ENCODE measurements around the gene XKRX.

The XKRX gene

DNA sequence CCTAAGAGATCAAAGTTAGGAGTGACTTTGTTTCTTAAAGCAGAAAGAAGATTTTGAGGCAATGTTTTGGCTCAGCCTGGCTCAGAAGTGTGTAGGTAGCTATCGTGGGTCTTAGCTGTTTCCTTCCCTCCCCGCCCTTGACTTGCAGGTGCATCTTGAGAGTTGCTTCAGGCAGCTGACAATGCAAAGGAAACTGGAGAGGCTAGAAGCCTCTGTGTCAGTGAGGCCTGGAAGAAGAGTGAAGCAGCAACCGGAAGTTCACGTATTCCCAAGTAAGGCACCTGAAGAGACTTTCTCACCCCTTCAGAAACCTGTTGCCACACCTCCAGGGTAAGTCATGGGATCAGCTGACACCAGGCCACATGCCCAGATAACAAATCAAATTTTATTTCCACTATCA lies 10.6 kb upstream of the XKRX start:
- H3K4me1 ChIP-seq (ENCODE audit: control insufficient read depth, insufficient read depth, low read length): no peaks in the 10 kb centered on the region
- H3K36me3 ChIP-seq (ENCODE audit: control insufficient read depth, insufficient read depth, low read length): no peaks in the 10 kb centered on the region
- no peak overlapping the region for H3K27ac ChIP-seq (ENCODE audit: low read depth, low read length)
- no peak overlapping the region for H3K4me3 ChIP-seq (ENCODE audit: low read depth, low read length)
- H3K9ac ChIP-seq (ENCODE audit: low read length): no peak overlapping the region
- H3K9me3 ChIP-seq (ENCODE audit: control insufficient read depth, insufficient read depth, low read depth, low read length): no peaks in the 10 kb centered on the region
- no peaks in the 10 kb centered on the region; the same call in 1 of the 2 replicates for H3K27me3 ChIP-seq (ENCODE audit: control insufficient read depth, insufficient read depth, low read length)

DNA sequence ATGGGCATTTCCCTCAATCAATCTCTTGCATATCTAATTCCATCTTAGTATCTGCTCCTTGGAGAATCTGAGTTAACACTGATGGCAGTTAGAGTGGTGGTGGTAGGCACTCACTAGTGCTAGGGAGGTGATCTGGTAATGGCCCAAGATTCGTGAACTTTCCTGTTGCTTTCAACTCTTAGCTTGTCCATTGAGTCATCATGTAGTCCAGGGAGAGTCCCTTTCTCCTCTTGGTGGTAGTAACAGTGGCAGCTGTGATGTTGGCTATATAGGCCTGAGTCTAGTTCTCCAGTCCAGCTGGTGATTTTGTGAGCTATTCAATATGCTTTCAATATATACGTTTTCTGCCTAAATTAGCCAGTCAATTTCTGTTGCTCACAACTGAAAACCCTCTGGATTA lies 7.0 kb upstream of the XKRX start:
- Histone ChIP-seq H3K27me3 (ENCODE audit: control insufficient read depth, insufficient read depth, low read length) (no peaks in the 10 kb centered on the region; the same call in none of the 2 replicates), H3K9ac (ENCODE audit: low read length) (no peak overlapping the region)

DNA sequence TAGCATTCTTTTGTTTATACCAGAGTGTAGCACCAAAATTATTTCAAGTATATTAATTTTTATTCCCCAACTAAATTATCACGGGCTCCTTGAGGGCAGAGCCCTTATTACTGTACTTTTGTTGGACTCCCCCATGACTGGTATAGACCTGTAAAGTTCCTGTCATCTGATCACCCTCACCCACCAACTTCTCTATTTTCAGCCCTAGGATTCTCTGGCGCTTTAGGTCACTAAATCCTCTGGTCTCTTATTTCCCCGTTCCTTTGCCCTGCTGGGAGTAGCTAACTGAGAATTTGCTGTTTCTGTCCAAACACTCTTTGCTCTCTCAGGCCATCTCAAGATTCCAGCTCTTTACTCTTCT lies 3.2 kb upstream of the XKRX start:
- H3K4me1 ChIP-seq (ENCODE audit: control insufficient read depth, insufficient read depth, low read length): peaks cover 4% of the 10 kb centered on the region; the same call in 1 of the 2 replicates
- H3K27me3 ChIP-seq (ENCODE audit: control insufficient read depth, insufficient read depth, low read length): peaks cover 19% of the 10 kb centered on the region
- no peak overlapping the region for H3K9ac ChIP-seq (ENCODE audit: low read length)
- peaks cover 6% of the 10 kb centered on the region; the same call in 1 of the 2 replicates for H3K9me3 ChIP-seq (ENCODE audit: control insufficient read depth, insufficient read depth, low read depth, low read length)
- H3K27ac ChIP-seq (ENCODE audit: low read depth, low read length): no peak overlapping the region
- H3K4me3 ChIP-seq (ENCODE audit: low read depth, low read length): no peak overlapping the region
- H3K36me3 ChIP-seq (ENCODE audit: control insufficient read depth, insufficient read depth, low read length): no peaks in the 10 kb centered on the region

More for the DNA sequence above, 7.0 kb upstream of the XKRX start:
- H3K36me3 ChIP-seq (ENCODE audit: control insufficient read depth, insufficient read depth, low read length): no peaks in the 10 kb centered on the region
- no peak overlapping the region for H3K27ac ChIP-seq (ENCODE audit: low read depth, low read length)
- no peak overlapping the region for H3K4me3 ChIP-seq (ENCODE audit: low read depth, low read length)
- peaks cover 6% of the 10 kb centered on the region; the same call in 1 of the 2 replicates for H3K9me3 ChIP-seq (ENCODE audit: control insufficient read depth, insufficient read depth, low read depth, low read length)
- H3K4me1 ChIP-seq (ENCODE audit: control insufficient read depth, insufficient read depth, low read length): no peaks in the 10 kb centered on the region

DNA sequence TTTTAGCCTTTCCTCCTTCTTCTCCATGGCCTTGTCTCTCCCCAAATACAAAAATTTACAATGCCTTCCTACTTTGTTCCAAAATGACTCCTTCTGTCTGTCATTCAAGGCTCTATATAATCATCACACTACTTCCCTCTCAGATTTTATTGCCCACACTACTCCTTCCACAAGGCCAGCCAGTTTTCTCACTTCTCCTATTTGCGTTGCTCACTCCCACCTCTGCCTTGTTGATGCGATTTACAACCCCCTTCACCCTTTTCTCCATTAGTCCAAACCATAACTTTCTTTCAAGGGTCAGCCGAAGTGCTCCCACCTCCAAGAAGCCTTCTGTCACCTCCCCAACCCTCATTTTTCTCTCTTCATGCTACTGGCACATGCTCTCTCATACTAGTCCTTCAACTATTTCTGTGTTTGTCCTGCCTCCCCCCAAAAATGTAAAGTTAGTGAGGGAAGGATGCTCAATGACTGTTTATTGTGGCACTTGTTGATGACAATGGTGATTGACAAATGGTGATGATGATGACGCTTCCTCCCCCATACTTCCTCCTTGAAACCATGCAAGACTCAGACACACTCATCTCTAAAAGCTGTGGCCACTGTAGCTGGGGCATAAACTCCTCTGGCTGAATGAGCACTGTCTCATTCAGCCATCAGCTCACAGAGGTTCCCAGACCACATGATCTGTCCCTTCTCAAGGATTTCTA lies 2.7 kb upstream of the XKRX start:
- Histone ChIP-seq H3K27ac (ENCODE audit: low read depth, low read length) (no peak overlapping the region), H3K27me3 (ENCODE audit: control insufficient read depth, insufficient read depth, low read length) (peaks cover 24% of the 10 kb centered on the region), H3K9me3 (ENCODE audit: control insufficient read depth, insufficient read depth, low read depth, low read length) (peaks cover 6% of the 10 kb centered on the region; the same call in 1 of the 2 replicates), H3K4me3 (ENCODE audit: low read depth, low read length) (no peak overlapping the region), H3K36me3 (ENCODE audit: control insufficient read depth, insufficient read depth, low read length) (no peaks in the 10 kb centered on the region), H3K9ac (ENCODE audit: low read length) (no peak overlapping the region), H3K4me1 (ENCODE audit: control insufficient read depth, insufficient read depth, low read length) (peaks cover 4% of the 10 kb centered on the region; the same call in 1 of the 2 replicates)

DNA sequence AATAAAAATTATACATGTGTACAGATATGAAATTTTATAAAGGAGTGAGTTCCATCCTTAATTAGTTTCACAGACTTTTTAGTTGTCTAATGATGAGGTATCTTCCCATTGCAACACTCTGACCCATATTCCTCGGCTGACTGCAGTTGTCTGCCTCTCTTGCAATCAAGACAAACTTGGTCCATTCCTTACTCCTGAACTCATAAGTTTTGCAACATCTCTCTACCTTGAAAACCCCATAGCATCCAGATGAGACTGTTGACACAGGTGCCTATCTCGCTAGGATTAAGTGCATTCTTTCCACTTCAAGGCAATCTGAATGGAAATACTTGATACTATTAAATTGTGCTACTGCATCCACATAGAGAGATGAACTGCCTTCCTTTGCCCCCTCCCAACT lies 2.3 kb downstream of the XKRX start:
- H3K9ac ChIP-seq (ENCODE audit: low read length): no peak overlapping the region
- peaks cover 27% of the 10 kb centered on the region for H3K27me3 ChIP-seq (ENCODE audit: control insufficient read depth, insufficient read depth, low read length)
- H3K4me1 ChIP-seq (ENCODE audit: control insufficient read depth, insufficient read depth, low read length): peaks cover 4% of the 10 kb centered on the region; the same call in 1 of the 2 replicates
- no peak overlapping the region for H3K27ac ChIP-seq (ENCODE audit: low read depth, low read length)
- H3K9me3 ChIP-seq (ENCODE audit: control insufficient read depth, insufficient read depth, low read depth, low read length): peaks cover 4% of the 10 kb centered on the region; the same call in 1 of the 2 replicates
- H3K36me3 ChIP-seq (ENCODE audit: control insufficient read depth, insufficient read depth, low read length): no peaks in the 10 kb centered on the region
- H3K4me3 ChIP-seq (ENCODE audit: low read depth, low read length): no peak overlapping the region

DNA sequence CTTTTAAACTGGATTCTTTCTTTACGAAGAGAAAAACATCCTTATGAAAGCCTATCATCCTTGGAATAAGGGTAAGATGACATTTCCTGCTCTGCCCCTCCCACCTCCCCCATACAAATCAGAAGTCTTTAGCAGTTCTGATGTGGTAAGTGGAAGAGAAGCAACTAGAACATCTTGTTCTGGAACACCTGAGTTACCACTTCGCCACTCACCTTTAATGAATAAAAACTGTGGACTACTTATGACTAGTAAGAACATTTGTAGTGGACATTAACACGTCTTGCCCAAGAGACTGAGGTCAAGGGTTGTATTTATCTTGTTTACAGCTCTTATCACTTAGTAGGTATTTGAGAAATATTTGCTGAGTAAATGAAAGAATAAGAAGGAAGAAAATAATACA lies 4.3 kb downstream of the XKRX start:
- H3K4me1 ChIP-seq (ENCODE audit: control insufficient read depth, insufficient read depth, low read length): peaks cover under 1% of the 10 kb centered on the region; the same call in 1 of the 2 replicates
- peaks cover 27% of the 10 kb centered on the region for H3K27me3 ChIP-seq (ENCODE audit: control insufficient read depth, insufficient read depth, low read length)
- no peak overlapping the region for H3K4me3 ChIP-seq (ENCODE audit: low read depth, low read length)
- H3K27ac ChIP-seq (ENCODE audit: low read depth, low read length): no peak overlapping the region
- H3K9ac ChIP-seq (ENCODE audit: low read length): no peak overlapping the region
- no peaks in the 10 kb centered on the region for H3K36me3 ChIP-seq (ENCODE audit: control insufficient read depth, insufficient read depth, low read length)
- no peaks in the 10 kb centered on the region for H3K9me3 ChIP-seq (ENCODE audit: control insufficient read depth, insufficient read depth, low read depth, low read length)

DNA sequence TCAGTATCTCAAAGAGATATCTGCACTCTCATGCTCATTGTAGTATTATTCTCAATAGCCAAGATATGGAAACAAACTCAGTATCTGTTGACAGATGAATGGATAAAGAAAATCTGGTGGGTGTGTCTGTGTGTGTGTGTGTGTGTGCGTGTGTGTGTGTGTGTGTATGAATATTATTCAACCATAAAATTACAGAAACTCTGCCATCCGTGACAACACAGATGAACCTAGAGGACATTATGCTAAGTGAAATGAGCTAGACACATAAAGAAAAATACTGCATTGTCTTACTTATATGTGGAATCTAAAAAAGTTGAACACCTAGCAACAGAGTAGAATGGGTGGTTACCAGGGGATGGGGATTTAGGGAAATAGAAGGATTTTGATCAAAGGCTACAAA lies 13.2 kb downstream of the XKRX start:
- no peak overlapping the region for H3K4me3 ChIP-seq (ENCODE audit: low read depth, low read length)
- no peak overlapping the region for H3K27ac ChIP-seq (ENCODE audit: low read depth, low read length)
- no peaks in the 10 kb centered on the region for H3K9me3 ChIP-seq (ENCODE audit: control insufficient read depth, insufficient read depth, low read depth, low read length)
- peaks cover 3% of the 10 kb centered on the region; the same call in 1 of the 2 replicates for H3K27me3 ChIP-seq (ENCODE audit: control insufficient read depth, insufficient read depth, low read length)
- no peaks in the 10 kb centered on the region for H3K4me1 ChIP-seq (ENCODE audit: control insufficient read depth, insufficient read depth, low read length)
- no peak overlapping the region for H3K9ac ChIP-seq (ENCODE audit: low read length)
- no peaks in the 10 kb centered on the region for H3K36me3 ChIP-seq (ENCODE audit: control insufficient read depth, insufficient read depth, low read length)

DNA sequence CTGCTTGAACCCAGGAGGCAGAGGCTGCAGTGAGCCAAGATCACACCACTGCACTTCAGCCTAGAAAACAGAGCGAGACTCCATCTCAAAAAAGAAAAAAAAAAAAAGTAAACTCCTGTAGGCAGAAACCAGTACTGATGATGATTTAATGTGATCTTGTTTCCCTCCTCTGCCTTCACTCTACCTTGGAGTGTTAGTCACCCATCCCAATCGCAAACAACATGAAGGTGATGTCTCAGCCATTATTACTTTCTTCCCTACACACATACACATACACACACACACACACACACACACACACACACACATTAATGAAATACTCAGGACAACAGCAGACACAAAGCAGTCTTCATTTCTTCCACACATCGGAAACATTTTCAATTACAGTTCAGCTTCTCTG lies 15.6 kb downstream of the XKRX start:
- peaks cover 3% of the 10 kb centered on the region; the same call in 1 of the 2 replicates for H3K27me3 ChIP-seq (ENCODE audit: control insufficient read depth, insufficient read depth, low read length)
- no peak overlapping the region for H3K9ac ChIP-seq (ENCODE audit: low read length)

DNA sequence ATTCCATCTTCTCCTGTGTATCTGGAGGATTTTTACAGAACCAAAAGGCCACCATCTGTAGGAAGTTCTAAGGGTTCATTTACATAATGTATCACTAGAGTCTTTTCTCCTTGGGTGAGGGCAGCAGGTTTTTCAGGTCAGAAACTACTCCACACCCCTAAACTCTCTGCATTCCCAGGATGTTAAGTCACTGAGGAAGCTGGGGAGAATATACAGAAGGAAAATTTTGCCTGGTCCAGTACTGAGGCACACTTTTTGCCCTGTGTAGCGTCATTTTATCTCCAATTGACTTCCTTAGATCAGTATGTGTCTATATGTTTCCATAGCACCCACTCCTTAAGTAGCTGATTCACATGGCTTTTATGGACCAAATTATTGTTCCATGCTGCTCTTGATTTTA lies 17.0 kb downstream of the XKRX start:
- Histone ChIP-seq H3K9ac (ENCODE audit: low read length) (no peak overlapping the region), H3K4me3 (ENCODE audit: low read depth, low read length) (no peak overlapping the region), H3K9me3 (ENCODE audit: control insufficient read depth, insufficient read depth, low read depth, low read length) (no peaks in the 10 kb centered on the region), H3K36me3 (ENCODE audit: control insufficient read depth, insufficient read depth, low read length) (no peaks in the 10 kb centered on the region), H3K4me1 (ENCODE audit: control insufficient read depth, insufficient read depth, low read length) (no peaks in the 10 kb centered on the region), H3K27me3 (ENCODE audit: control insufficient read depth, insufficient read depth, low read length) (peaks cover 3% of the 10 kb centered on the region; the same call in 1 of the 2 replicates), H3K27ac (ENCODE audit: low read depth, low read length) (no peak overlapping the region)

More for the DNA sequence above, 15.6 kb downstream of the XKRX start:
- H3K4me3 ChIP-seq (ENCODE audit: low read depth, low read length): no peak overlapping the region
- H3K9me3 ChIP-seq (ENCODE audit: control insufficient read depth, insufficient read depth, low read depth, low read length): no peaks in the 10 kb centered on the region
- H3K4me1 ChIP-seq (ENCODE audit: control insufficient read depth, insufficient read depth, low read length): no peaks in the 10 kb centered on the region
- no peak overlapping the region for H3K27ac ChIP-seq (ENCODE audit: low read depth, low read length)
- H3K36me3 ChIP-seq (ENCODE audit: control insufficient read depth, insufficient read depth, low read length): no peaks in the 10 kb centered on the region

DNA sequence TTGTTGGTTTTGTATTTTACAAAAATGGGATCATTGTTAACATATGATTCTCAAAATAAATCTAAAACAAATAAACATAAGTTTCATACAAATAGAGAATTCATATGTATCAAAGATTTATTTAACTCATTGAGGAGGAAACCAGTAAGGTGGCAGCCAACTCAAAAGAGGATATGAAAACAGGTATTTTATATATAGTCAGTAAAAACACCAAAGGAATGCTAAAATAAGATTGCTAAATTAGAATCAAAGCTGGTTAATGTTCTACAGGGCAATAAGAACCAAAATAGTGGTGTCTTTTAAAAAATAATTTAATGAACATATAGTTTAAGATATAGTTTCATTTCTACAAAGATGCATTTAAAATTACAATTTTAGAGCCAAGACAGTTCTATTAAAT lies 23.1 kb downstream of the XKRX start:
- H3K9ac ChIP-seq (ENCODE audit: low read length): no peak overlapping the region
- H3K27ac ChIP-seq (ENCODE audit: low read depth, low read length): no peak overlapping the region
- H3K4me1 ChIP-seq (ENCODE audit: control insufficient read depth, insufficient read depth, low read length): no peaks in the 10 kb centered on the region
- no peak overlapping the region for H3K4me3 ChIP-seq (ENCODE audit: low read depth, low read length)
- H3K9me3 ChIP-seq (ENCODE audit: control insufficient read depth, insufficient read depth, low read depth, low read length): peaks cover 4% of the 10 kb centered on the region; the same call in 1 of the 2 replicates
- H3K27me3 ChIP-seq (ENCODE audit: control insufficient read depth, insufficient read depth, low read length): no peaks in the 10 kb centered on the region; the same call in 1 of the 2 replicates
- H3K36me3 ChIP-seq (ENCODE audit: control insufficient read depth, insufficient read depth, low read length): no peaks in the 10 kb centered on the region

DNA sequence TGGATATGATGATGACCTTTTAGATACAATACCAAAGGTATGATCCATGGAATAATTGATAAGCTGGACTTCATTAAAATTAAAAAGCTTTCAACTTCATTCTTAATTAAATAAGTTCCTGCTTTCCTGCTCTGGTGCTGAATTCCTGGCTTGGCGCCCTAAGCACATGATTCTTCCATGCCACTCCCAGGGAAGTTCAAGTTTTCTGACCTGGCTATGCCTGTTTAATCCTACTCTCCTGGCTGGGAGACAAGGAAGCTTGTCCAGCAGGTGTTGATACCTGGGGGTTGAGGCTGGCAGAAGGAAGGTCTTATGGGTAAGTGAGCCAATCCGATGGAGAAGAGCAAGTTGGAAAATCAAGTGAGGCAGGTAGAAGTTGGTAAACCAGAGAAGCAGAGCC lies 24.3 kb downstream of the XKRX start:
- H3K36me3 ChIP-seq (ENCODE audit: control insufficient read depth, insufficient read depth, low read length): no peaks in the 10 kb centered on the region
- no peaks in the 10 kb centered on the region for H3K27me3 ChIP-seq (ENCODE audit: control insufficient read depth, insufficient read depth, low read length)
- H3K27ac ChIP-seq (ENCODE audit: low read depth, low read length): no peak overlapping the region
- peaks cover 4% of the 10 kb centered on the region; the same call in 1 of the 2 replicates for H3K9me3 ChIP-seq (ENCODE audit: control insufficient read depth, insufficient read depth, low read depth, low read length)
- no peak overlapping the region for H3K4me3 ChIP-seq (ENCODE audit: low read depth, low read length)
- no peak overlapping the region for H3K9ac ChIP-seq (ENCODE audit: low read length)
- no peaks in the 10 kb centered on the region for H3K4me1 ChIP-seq (ENCODE audit: control insufficient read depth, insufficient read depth, low read length)

Data from HUES6 (cell line).